OCI-LY1 (cell line): Measurements from ENCODE around the gene METTL9.

Source experiments
- H2AFZ ChIP-seq: fragments of 200-600 bp; sonication (generic), shearing (Covaris generic); 2 replicates; pipeline ENCODE4 v1.6.0; 2014; ENCODE audit warnings: antibody characterized with exemption, mild to moderate bottlenecking, low read length
- H3F3A ChIP-seq: fragments of 200-600 bp; sonication (generic), shearing (Covaris generic); 2 replicates; pipeline ENCODE4 v1.6.0; 2014; ENCODE audit warnings: mild to moderate bottlenecking, antibody characterized with exemption, low read length, moderate library complexity; ENCODE audit not compliant: insufficient read depth
- H3K27ac ChIP-seq: fragments of 200-600 bp; sonication (generic); 2 replicates; pipeline ENCODE4 v1.5.1; 2014; ENCODE audit warnings: low read length, mixed run types, mild to moderate bottlenecking, low read depth; ENCODE audit not compliant: poor library complexity, severe bottlenecking
- H3K27me3 ChIP-seq: fragments of 200-600 bp; sonication (generic); 2 replicates; pipeline ENCODE4 v1.6.0; 2014; ENCODE audit warnings: antibody characterized with exemption, mild to moderate bottlenecking, low read length, moderate library complexity; ENCODE audit not compliant: insufficient read depth
- H3K36me3 ChIP-seq: fragments of 200-600 bp; sonication (generic); 2 replicates; pipeline ENCODE4 v1.6.1; 2014; ENCODE audit warnings: mild to moderate bottlenecking, antibody characterized with exemption, low read length, moderate library complexity, mixed read lengths; ENCODE audit not compliant: insufficient read depth
- H3K4me1 ChIP-seq: fragments of 200-600 bp; sonication (generic); 2 replicates; pipeline ENCODE4 v1.5.1; 2014; ENCODE audit warnings: mild to moderate bottlenecking, low read length, moderate library complexity; ENCODE audit not compliant: insufficient read depth, severe bottlenecking
- H3K4me2 ChIP-seq: fragments of 200-600 bp; sonication (generic), shearing (Covaris generic); 2 replicates; pipeline ENCODE4 v1.6.1; 2014; ENCODE audit warnings: low read length
- H3K4me3 ChIP-seq: fragments of 200-600 bp; sonication (generic); 2 replicates; pipeline ENCODE4 v1.5.1; 2014; ENCODE audit warnings: low read length, low read depth, mild to moderate bottlenecking, mixed read lengths; ENCODE audit not compliant: poor library complexity, severe bottlenecking
- H3K79me2 ChIP-seq: fragments of 200-600 bp; shearing (Covaris generic); 2 replicates; pipeline ENCODE4 v1.6.1; 2016; ENCODE audit warnings: mixed run types, low read length, mixed read lengths; ENCODE audit not compliant: insufficient read depth
- H3K9ac ChIP-seq: fragments of 200-600 bp; sonication (generic), shearing (Covaris generic); 2 replicates; pipeline ENCODE4 v1.6.1; 2014; ENCODE audit warnings: mild to moderate bottlenecking, low read length, mixed read lengths
- H3K9me2 ChIP-seq: fragments of 200-600 bp; sonication (generic), shearing (Covaris generic); 2 replicates; pipeline ENCODE4 v1.6.1; 2014; ENCODE audit warnings: low read depth, mild to moderate bottlenecking, low read length, mixed read lengths
- H3K9me3 ChIP-seq: fragments of 200-600 bp; shearing (Covaris generic); 2 replicates; pipeline ENCODE4 v1.6.1; 2014; ENCODE audit warnings: low read length, mixed read lengths
- H4K20me1 ChIP-seq: fragments of 200-600 bp; sonication (generic), shearing (Covaris generic); 2 replicates; pipeline ENCODE4 v1.6.0; 2016; ENCODE audit warnings: mild to moderate bottlenecking, low read length; ENCODE audit not compliant: insufficient read depth
- CTCF ChIP-seq: fragments of 200-600 bp; sonication (generic), shearing (Covaris generic); IDR thresholded peaks from 2 replicates; pipeline ENCODE4 v1.5.1; 2017; ENCODE audit warnings: mild to moderate bottlenecking, antibody characterized with exemption, low read length, moderate library complexity, mixed read lengths
- EZH2 ChIP-seq: fragments of 200-600 bp; sonication (generic), shearing (Covaris generic); IDR thresholded peaks from 2 replicates; pipeline ENCODE4 v1.8.0; 2017; ENCODE audit warnings: borderline replicate concordance, mixed run types, mild to moderate bottlenecking, antibody characterized with exemption, low read length, moderate library complexity, mixed read lengths

The METTL9 gene

DNA sequence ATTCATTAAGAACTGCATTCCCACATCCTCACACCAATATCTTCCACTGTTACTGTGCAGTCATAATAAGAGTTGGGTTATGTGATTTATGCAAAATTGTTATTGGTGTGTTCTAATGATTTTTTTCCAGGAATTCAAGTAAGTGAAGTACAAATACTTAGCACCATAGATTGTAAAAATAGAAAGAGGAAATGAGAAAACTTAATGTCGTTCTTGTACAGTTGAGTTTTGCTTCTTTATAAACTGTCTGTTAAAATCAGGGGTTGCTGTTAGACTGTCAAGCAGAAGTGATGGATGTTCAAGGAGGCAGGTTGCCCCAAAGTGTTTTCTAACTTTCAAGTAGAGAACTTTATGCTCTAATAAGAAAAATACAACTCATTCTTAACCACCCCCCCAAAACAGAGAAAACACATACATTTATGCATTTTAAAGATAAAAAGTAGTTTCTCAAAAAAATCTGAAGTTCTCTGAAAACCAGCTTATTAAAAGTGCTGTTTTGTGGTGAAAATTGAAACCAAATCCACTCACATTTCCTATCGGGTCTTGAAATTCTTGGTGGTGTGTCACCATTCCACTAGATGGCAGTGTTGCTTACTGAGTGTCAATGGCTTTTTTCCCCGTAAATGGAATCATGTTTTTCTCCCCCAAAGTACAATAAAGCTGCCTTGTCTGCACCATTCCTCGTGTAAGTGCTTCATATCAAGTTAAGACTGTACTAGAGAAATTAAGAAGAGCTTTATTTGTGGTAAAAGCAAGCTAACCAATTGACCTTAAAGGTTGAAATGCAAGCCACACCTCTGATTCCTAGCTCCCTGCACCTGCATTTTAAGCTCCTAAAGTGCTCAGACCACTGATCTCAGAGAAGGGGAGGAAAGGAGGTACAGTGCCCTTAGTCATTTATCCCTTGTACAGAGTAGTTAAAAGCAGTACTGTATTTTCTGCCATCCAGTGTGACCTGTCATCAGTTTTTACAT lies 57.7 kb downstream of the METTL9 start:
- Histone ChIP-seq H3K9me2 (no peaks in the 10 kb centered on the region), H3K4me1 (peaks cover 39% of the 10 kb centered on the region), H2AFZ (no peak overlapping the region), H4K20me1 (no peaks in the 10 kb centered on the region), H3K27ac (peak overlapping the region; percentile 60), H3K27me3 (no peaks in the 10 kb centered on the region), H3K79me2 (no peaks in the 10 kb centered on the region), H3K9ac (no peak overlapping the region), H3K4me2 (no peak overlapping the region), H3K9me3 (no peaks in the 10 kb centered on the region), H3K4me3 (no peak overlapping the region), H3F3A (peaks cover 10% of the 10 kb centered on the region), H3K36me3 (peaks cover 21% of the 10 kb centered on the region; the same call in 1 of the 2 replicates)
- TF ChIP-seq CTCF (peak; percentile 96), EZH2 (no peak)

- Histone ChIP-seq H3K9me3 (no peaks in the 10 kb centered on the region), H3K4me2 (no peak overlapping the region), H3K9ac (no peak overlapping the region), H4K20me1 (no peaks in the 10 kb centered on the region), H3K4me3 (no peak overlapping the region), H3K36me3 (peaks cover 21% of the 10 kb centered on the region; the same call in 1 of the 2 replicates), H3K4me1 (peaks cover 37% of the 10 kb centered on the region), H3F3A (peaks cover 10% of the 10 kb centered on the region), H2AFZ (no peak overlapping the region), H3K27me3 (no peaks in the 10 kb centered on the region), H3K27ac (no peak overlapping the region), H3K9me2 (no peaks in the 10 kb centered on the region), H3K79me2 (no peaks in the 10 kb centered on the region)
- TF ChIP-seq EZH2 (no peak), CTCF (no peak)
These were observed 59.7 kb downstream of the METTL9 start for GRCh38 chr16:21659124-21659523.

- Histone ChIP-seq H3K4me2 (peak within 1 kb of the TSS; percentile 76), H3K9ac (no peak within 1 kb of the TSS; the same call in 1 of the 2 replicates), H3K27ac (no peak within 1 kb of the TSS), H3K36me3 (no peaks in the 10 kb centered on the region), H4K20me1 (no peaks in the 10 kb centered on the region), H2AFZ (no peak within 1 kb of the TSS), H3K27me3 (no peaks in the 10 kb centered on the region), H3F3A (no peaks in the 10 kb centered on the region), H3K9me3 (no peaks in the 10 kb centered on the region), H3K4me1 (peaks cover 13% of the 10 kb centered on the region), H3K9me2 (no peaks in the 10 kb centered on the region), H3K79me2 (no peaks in the 10 kb centered on the region), H3K4me3 (peak within 1 kb of the TSS; percentile 50)
- TF ChIP-seq CTCF, result no peak
- no peak for TF ChIP-seq EZH2
These were observed 64.7 kb downstream of the METTL9 start, which contains the start of gene OTOA for GRCh38 chr16:21663889-21664647. TSS of gene OTOA (plus strand) at chr16:21663968. CDS start at chr16:21678515, 14,547 bp downstream.
